SK-N-MC (cell line): ENCODE results near the gene CEACAM20.

ENCODE experiments used
- EZH2 ChIP-seq: fragments of 200-600 bp; sonication (generic); IDR thresholded peaks from one replicate; pipeline ENCODE4 v1.6.1; 2017; ENCODE audit warnings: antibody characterized with exemption
- FOXP2 ChIP-seq: optimal IDR thresholded peaks from 2 replicates; pipeline ENCODE3; 2011; ENCODE audit warnings: mild to moderate bottlenecking, moderate library complexity; ENCODE audit not compliant: insufficient read depth; ENCODE audit errors: extremely low read length, control extremely low read depth
- POLR2AphosphoS5 ChIP-seq: IDR thresholded peaks from 2 replicates; pipeline ENCODE4 v1.6.1; 2012; ENCODE audit warnings: mild to moderate bottlenecking, low read depth, low read length, borderline replicate concordance

GRCh38 chr19:44573183-44573582 lies 43.7 kb upstream of the CEACAM20 start:
- TF ChIP-seq POLR2AphosphoS5 (no peak), EZH2 (no peak), FOXP2 (no peak)
